ENCODE results near the gene FRRS1L.
A peak's percentile ranks its signal among the peaks of the same experiment; 100 is the strongest.
"Not testable (repeated sequence)": the region's sequence is repeated elsewhere in the genome, so short reads cannot be mapped to it uniquely, and the experiment has no call there.

The FRRS1L gene

DNA sequence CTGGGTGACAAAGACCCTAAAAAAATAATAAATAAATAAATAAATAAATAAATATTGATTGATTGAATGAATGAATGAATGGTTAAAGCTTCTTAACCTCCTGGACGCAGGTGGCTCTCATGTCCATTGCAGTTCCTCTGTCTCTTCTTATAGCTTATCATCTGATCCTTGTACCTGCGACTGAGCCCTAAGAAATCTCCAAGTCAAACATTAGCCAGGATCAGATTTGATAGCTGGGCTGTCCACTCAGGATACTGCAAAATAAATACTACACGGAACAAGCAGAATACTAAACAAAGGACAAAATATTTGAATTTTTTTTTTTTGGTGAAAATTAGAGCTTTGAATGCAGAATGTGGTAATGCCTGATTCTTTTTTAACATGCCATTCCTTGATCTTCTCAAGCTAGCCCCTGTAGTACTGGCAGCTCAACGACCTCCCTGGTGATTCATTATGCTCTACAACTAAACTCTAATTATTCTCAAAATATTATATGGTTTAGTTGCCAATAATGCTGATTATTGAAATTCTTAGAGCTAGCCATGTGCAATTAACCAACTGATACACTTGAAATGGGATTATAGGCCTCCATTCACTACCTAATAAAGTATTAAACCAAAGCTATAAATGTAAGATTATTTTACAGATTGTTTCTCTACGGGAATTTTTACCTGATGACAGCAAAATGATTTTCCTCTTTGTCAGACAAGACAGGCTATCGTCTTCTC, 37.4 kb downstream of the FRRS1L start:
- no peak for DNase-seq

- not testable (repeated sequence) for DNase-seq
Observed at GRCh38 chr9:109126671-109127070, 40.4 kb downstream of the FRRS1L start.

GRCh38 chr9:109124121-109124520, 42.9 kb downstream of the FRRS1L start:
- no peak for DNase-seq

DNA sequence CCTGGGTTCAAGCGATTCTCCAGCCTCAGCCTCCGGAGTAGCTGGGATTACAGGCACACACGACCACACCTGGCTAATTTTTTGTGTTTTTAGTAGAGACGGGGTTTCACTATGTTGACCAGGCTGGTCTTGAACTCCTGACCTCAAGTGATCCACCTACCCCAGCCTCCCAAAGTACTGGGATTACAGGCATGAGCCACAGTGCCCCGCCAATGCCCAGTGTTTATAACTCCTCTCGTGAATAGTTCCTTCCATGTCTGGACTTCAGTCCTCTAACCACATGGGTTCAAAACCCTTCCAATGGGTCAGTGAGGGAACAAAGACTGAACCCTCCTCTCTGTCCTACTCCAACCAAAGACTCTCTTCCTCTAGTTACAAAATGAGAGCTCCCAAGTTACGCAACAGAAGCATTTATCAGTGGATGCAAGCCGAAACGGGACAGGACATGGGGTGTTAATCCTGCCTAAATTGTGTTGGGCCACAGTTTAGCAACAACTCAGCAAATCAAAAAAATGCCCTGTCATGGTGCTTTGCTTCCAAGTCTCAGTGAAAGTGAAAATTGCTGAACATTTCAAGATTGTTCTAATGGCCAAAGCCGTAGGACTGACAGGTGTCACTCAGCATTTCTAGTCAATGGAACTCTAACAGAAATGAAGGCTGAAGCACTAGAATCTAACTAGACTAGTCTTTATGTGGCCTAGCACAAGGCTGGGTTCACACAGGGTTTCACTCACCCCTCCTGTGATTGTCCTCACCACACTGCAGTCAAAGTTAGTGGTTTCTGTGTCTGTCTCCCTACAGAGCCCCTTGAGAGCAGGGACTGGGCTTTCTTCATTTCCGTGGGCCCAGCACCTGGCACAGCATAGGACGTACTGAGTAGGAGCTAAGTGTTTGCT, 44.1 kb downstream of the FRRS1L start:
- no peak for DNase-seq

GRCh38 chr9:109121232-109121796, 45.7 kb downstream of the FRRS1L start:
- DNase-seq = no peak

DNA sequence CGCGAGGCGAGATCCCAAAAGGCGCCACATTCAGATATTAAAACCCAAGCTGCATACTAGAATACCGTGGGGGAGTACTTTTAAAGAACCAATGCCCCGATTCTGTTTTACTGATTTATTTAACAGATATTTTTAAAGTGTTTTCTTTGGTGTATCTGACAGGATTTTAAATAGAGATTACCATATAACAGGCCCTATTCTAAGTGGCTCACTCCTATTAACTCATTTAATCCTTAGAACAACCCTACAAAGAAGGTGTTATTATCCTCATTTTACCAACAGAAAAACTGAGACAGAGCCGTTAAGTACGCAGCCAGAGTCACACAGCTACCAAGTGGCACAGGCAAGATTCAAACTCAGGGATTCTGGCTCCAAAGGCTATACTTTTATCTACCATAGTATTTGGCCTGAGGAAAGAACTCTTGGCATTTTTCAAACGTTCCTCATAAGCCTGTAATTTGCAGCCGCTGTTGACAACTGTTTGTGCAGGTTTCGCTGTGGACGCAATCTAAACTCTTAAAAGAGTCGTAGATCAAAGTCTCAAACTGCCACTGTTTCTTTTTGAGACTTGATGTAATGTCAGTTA, 46.8 kb downstream of the FRRS1L start:
- no peak for DNase-seq

DNA sequence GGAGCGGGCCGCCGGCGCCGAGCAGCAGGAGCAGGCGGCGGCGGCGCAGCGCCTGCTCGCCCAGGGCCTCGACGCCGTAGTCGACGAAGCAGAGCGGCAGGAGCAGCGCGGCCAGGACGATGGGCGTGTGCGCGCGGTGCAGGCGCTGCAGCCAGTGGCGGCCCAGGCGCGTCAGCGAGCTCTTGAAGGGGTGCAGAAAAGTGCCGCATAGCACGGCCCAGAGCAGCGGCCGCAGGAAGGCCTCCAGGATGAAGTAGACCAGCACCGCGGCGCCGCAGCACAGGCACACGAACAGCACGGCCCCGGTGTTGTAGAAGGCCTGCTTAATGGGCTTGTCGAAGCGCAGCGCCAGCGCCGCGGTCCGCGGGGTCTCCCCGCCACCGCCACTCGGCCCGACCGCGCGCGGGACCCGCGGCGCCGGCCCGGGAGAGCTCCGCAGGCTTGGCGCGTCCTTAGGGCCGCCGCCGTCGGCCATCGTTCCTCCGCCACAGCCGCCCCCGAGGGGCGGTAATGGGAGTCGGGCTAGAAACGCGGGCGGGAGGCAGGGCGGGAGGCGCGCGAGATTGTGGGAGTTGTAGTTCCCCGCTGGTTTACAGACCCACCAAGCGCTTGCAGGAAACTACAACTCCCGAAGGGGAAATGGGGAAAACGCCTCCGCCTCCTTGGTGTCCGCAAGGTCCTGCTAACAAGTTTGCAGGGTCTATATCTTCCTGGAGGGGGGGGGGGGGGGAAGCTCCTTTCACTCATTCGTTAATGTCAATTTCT, 47.4 kb downstream of the FRRS1L start, which contains the start of gene TMEM245:
Gene TMEM245, minus strand, starts transcription at position 509 of the 765 bp plus-strand sequence. Its CDS starts 34 bp downstream, at position 475.
- peak; percentile 92 for DNase-seq

DNA sequence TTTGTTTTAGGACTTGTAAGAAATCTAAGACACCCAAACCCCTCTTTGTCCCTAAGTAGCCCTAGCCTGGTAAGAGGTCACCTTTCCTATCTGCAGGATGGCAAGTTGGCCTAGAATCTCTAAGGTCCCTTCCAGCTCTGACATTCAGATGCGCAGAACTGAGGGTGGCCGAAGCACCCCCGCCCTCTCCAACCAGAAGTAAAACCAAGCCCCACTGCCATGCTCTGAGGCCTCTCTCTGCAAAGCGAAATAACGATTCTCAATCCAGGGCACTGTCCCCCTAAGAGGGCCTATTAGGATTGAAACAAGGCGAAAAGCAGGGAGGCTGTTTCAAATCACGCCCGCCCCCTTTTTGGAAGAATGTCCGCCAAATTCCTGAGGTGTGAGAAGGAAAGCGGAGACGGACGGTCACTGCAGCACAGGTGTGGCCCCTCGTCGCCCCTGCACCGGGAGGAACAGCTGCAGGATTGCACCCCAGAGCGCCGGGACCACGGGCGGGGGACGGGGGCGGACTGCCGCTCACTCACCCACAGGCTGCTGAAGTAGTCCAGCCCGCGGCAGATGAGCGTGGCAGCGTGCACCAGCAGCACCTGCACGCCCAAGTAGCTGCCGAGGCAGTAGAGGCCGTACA, 48.1 kb downstream of the FRRS1L start:
- DNase-seq = no peak

DNA sequence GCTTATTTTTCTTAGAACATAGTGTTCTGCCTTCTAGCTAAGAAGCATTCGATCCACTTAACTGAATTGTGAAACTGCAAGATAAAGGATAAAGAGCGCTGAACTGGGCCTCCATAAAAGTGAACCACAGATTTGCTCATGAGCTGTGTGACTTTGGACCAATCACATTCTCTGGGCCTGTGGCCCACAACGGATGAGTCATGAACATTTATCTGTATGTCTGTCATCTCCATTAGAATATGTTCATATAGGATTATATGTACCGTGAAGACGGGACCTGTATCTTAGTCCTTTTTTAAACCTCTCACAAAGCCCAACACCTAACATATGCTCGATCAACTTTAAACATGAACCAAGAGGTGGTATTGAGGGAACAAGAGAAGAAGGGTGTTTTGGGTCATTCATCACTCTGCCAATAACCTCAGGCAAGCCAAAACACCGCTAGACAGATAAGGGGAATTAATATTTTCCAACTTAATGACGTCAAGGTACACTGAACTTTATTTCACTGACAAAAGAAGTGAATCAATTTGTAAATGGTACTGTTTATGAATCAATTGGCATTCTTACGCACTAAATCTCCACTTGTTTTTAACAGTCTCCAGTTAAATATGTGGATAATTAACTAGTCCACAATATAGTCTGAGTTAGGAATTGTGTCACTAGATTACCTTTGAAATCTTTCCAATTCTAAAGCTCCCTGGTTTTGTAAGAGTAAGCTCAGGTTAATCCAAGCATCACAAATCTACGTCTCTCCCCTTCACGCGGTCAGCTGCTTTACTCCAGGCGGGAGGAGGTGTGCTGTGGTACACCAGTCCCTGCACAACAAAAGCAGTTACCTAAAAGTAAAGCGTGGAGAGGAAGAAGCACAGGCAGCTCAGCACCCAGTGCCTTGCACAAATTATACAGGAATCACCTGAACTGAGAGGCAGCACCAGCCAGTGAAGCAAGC, 48.9 kb downstream of the FRRS1L start:
- DNase-seq = no peak

DNA sequence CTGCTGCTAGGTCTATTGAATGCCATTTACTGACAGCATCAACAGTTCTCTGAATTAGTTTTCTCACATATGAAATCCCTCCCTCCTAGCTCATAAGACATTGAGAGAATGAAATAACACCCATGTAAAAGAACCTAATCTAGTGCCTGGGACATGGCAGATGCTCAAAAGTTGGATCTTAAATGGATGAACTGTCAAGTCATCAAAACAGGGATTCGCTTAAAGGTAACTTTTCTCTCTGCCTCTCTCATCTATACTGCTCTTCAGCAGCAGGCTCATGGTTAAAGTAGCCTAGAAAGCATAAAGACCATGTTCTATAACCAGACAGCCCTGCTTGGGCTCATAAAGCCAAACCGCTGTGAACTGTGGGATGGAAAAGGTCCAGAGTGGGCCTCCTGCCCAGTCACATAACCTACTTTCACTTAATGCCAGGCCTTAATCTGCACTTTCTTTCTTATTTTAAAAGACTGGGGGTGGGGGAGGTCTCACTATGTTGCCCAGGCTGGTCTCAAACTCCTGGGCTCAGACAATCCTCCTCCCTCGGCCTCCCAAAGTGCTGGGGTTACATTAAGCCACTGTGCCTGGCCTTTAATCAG, 51.0 kb downstream of the FRRS1L start:
- DNase-seq = no peak

DNA sequence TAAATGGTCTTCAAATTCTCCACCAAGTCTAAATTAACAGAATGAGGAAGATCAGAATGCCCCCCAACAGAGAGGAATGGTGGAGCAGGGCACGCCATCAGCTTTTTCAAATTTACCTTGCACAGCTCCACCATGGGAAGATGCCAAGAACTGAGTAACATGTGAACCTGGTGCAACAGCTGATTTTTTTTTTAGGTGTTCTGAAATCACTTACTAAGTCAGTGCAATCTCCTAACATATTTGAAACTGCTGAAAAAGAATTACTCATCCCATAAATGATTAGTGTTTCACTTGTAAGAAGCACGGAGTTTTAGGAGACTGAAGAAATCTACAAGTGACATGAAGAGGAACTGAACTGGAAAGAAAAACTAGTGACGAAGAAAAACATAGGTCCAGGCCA, 52.4 kb downstream of the FRRS1L start:
- DNase-seq = no peak

DNA sequence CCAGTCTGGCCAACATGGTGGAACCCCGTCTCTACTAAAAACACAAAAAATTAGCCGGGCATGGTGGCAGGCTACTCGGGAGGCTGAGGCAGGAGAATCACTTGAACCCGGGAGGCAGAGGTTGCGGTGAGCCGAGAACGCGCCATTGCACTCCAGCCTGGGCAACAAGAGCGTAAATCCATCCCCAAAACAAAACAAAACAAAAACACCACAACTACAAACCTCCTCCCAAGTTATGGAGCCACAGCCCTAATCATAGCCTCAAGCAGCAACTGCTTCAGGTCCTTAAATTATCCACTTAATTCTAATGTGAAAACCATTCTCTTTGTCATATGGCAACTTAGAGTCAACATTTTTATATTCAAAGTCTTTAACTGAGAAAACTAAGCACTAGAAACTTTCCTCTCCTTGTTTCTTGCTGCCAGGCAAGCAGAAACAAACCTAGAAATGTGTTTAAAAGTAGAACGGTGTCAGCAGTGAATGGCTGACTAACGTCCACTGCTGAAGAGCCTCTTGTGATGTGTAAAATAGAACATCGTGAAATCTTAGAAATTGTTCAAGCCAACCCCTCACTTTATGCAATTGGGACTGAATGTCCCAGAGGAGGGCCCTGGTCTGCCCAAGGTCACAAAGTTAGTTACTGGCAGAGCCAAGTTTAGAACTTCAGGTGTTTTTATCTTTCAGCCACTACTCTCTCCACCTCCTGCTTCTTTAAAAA, 53.0 kb downstream of the FRRS1L start:
- DNase-seq = no peak

GRCh38 chr9:109113254-109113653, 53.8 kb downstream of the FRRS1L start:
- DNase-seq = no peak

DNA sequence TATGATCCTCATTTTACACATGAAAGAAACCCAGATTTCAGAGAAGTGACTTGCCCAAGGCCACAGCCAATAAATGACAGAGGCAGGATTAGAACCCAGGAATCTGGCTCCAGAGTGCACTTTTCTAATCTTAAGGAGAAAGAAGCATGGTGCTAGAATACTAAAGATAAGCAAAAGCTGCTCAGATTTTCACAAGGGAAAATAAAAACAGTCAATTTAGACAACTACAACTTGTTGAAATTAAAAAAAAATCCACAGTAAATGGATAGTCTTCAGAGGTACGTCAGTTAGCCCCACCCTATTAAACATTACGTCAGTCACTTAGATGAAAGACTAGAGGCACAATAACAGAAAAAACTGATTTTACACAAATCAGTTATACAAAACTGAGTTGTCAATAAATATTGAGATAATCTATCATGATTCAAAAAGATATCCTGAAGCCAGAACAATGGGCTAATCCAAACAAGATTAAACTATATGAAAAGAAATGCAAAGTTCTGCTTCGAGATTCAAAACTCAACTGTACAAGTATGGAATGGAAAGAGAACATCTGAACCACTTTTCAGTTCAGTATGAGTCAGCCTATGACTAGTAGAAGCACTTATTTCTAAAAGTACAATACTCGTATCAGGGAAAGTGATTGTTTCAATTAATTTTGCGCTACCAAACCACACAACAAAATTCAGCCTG, 56.6 kb downstream of the FRRS1L start:
- no peak for DNase-seq

- no peak for DNase-seq
Observed at GRCh38 chr9:109109967-109110328, 57.1 kb downstream of the FRRS1L start.

- no peak for DNase-seq
Observed at GRCh38 chr9:109108318-109108717, 58.7 kb downstream of the FRRS1L start.

GRCh38 chr9:109107402-109108240, 59.4 kb downstream of the FRRS1L start:
- DNase-seq = no peak

- DNase-seq = no peak
Observed at GRCh38 chr9:109101810-109102209, 65.2 kb downstream of the FRRS1L start.

Data from effector CD8-positive, alpha-beta T cell (primary cell).